ENCODE measurements around the gene NPL.

NPL gene

DNA sequence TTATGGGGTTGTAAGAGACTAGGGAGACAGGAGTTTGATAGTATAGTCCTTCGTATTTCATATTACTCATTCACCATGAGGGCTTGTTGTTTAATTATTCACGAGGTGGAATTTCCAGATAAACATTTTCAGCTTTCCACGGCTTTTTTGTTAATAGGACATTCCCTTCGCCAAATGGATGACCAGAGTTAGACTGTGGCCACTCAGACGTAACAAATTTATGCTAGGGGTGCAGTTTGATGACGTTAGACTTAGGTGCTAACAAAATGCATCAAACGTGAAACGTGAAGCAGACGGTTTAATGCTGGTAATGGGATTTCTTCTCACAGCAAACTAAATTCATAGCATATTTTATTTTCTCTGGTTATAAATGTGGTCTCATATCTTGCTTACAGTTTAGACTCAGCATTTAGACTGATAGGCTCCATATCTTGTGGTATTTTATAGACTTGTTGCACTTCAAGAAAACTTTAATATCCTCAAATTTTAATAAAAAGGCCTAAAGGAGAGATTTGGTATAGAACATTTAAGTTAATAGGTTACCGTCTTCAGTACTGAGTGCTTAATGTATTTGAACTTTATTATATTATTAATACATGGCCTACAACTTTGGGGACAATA, 51.9 kb downstream of the NPL start:
- Histone ChIP-seq H3K9ac (ENCODE audit: low read depth, low read length) (peak overlapping the region; percentile 91), H3K27ac (ENCODE audit: low read length) (no peak overlapping the region)

DNA sequence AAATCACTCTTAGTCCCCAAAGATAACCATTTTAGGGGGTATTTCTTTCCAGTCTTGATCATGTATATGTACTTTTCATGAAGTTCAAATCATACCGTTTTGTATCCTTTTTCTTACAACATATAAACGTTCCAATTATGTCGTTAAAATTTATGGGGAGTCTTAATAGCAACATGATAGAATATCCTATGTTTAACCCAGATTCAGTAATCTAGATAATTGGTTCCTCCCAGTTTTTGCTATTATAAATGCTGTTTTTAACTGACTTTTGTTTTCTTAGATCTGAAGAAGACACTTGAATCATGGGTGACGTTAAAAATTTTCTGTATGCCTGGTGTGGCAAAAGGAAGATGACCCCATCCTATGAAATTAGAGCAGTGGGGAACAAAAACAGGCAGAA, 52.7 kb downstream of the NPL start:
- Histone ChIP-seq H3K36me3 (ENCODE audit: insufficient read depth, low read length) (peaks cover 74% of the 10 kb centered on the region), H3K9ac (ENCODE audit: low read depth, low read length) (peak overlapping the region; percentile 91; the same call in 1 of the 2 replicates), H3K4me2 (ENCODE audit: insufficient read depth, low read length) (peak overlapping the region; percentile 74), H3K9me3 (ENCODE audit: insufficient read depth, low read length, severe bottlenecking) (no peaks in the 10 kb centered on the region), H4K20me1 (ENCODE audit: insufficient read depth, low read length) (peaks cover 77% of the 10 kb centered on the region), H3K79me2 (ENCODE audit: insufficient read depth, low read length) (peaks cover 84% of the 10 kb centered on the region), H2AFZ (ENCODE audit: low read depth, low read length) (no peak overlapping the region), H3K4me1 (ENCODE audit: insufficient read depth, low read length) (peaks cover 58% of the 10 kb centered on the region), H3K4me3 (ENCODE audit: low read depth in 1 of 2, low read length in 2 of 2) (peak overlapping the region in 1 of 2 experiments; percentile 97; a peak in 2 of 4 replicates), H3K27me3 (ENCODE audit: insufficient read depth, low read length, poor library complexity) (no peaks in the 10 kb centered on the region), H3K27ac (ENCODE audit: low read length) (no peak overlapping the region)
- DNase-seq (no peak), ATAC-seq (ENCODE audit: insufficient read depth, low read depth) (no peak)
- TF ChIP-seq EZH2 (IDR thresholded peaks at IDR 0.05; ENCODE audit: borderline replicate concordance, low read depth, low read length, severe bottlenecking) = no peak
- TF ChIP-seq, protein P1, sequence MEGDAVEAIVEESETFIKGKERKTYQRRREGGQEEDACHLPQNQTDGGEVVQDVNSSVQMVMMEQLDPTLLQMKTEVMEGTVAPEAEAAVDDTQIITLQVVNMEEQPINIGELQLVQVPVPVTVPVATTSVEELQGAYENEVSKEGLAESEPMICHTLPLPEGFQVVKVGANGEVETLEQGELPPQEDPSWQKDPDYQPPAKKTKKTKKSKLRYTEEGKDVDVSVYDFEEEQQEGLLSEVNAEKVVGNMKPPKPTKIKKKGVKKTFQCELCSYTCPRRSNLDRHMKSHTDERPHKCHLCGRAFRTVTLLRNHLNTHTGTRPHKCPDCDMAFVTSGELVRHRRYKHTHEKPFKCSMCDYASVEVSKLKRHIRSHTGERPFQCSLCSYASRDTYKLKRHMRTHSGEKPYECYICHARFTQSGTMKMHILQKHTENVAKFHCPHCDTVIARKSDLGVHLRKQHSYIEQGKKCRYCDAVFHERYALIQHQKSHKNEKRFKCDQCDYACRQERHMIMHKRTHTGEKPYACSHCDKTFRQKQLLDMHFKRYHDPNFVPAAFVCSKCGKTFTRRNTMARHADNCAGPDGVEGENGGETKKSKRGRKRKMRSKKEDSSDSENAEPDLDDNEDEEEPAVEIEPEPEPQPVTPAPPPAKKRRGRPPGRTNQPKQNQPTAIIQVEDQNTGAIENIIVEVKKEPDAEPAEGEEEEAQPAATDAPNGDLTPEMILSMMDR (IDR thresholded peaks at IDR 0.05; ENCODE audit: borderline replicate concordance, extremely low read depth, low read length, poor library complexity, severe bottlenecking) = no peak

More for the DNA sequence above, 51.9 kb downstream of the NPL start:
- no peaks in the 10 kb centered on the region for H3K9me3 ChIP-seq (ENCODE audit: insufficient read depth, low read length, severe bottlenecking)
- no peaks in the 10 kb centered on the region for H3K27me3 ChIP-seq (ENCODE audit: insufficient read depth, low read length, poor library complexity)
- peaks cover 57% of the 10 kb centered on the region for H3K4me1 ChIP-seq (ENCODE audit: insufficient read depth, low read length)
- DNase-seq (no peak), ATAC-seq (ENCODE audit: insufficient read depth, low read depth) (no peak)
- peak overlapping the region; percentile 74 for H3K4me2 ChIP-seq (ENCODE audit: insufficient read depth, low read length)
- peaks cover 66% of the 10 kb centered on the region for H3K36me3 ChIP-seq (ENCODE audit: insufficient read depth, low read length)
- peaks cover 69% of the 10 kb centered on the region for H4K20me1 ChIP-seq (ENCODE audit: insufficient read depth, low read length)
- peak overlapping the region; percentile 4 to 97; a peak in 3 of 4 replicates for H3K4me3 ChIP-seq (ENCODE audit: low read depth in 1 of 2, low read length in 2 of 2)
- no peak for TF ChIP-seq EZH2 (IDR thresholded peaks at IDR 0.05; ENCODE audit: borderline replicate concordance, low read depth, low read length, severe bottlenecking)
- TF ChIP-seq, protein P1 (IDR thresholded peaks at IDR 0.05; ENCODE audit: borderline replicate concordance, extremely low read depth, low read length, poor library complexity, severe bottlenecking) = no peak
- peaks cover 76% of the 10 kb centered on the region for H3K79me2 ChIP-seq (ENCODE audit: insufficient read depth, low read length)
- no peak overlapping the region for H2AFZ ChIP-seq (ENCODE audit: low read depth, low read length)

DNA sequence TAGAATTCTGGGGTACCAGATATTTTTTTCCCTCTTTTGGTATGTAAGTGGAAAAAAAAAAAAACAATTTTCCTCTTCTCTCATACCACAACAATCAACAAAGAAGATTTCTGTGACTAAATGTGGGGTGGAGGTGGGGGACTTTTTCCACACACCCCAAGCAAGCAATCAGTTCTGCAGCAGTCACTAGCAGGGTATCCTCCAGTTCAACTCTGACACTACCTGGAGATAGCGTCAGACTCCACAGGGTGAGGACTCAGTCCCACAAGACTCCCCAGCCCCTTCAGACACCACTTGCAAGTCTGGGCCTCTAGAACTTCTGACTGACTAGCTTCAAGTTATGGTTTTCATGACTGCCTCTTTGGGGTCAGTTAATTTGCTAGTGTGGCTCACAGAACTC, 55.8 kb downstream of the NPL start:
- Histone ChIP-seq H3K27me3 (ENCODE audit: insufficient read depth, low read length, poor library complexity) (no peaks in the 10 kb centered on the region), H3K36me3 (ENCODE audit: insufficient read depth, low read length) (peaks cover 99% of the 10 kb centered on the region), H3K79me2 (ENCODE audit: insufficient read depth, low read length) (peaks cover 100% of the 10 kb centered on the region), H4K20me1 (ENCODE audit: insufficient read depth, low read length) (peaks cover 98% of the 10 kb centered on the region), H3K4me1 (ENCODE audit: insufficient read depth, low read length) (peaks cover 53% of the 10 kb centered on the region), H3K4me2 (ENCODE audit: insufficient read depth, low read length) (peak overlapping the region; percentile 41), H3K9me3 (ENCODE audit: insufficient read depth, low read length, severe bottlenecking) (no peaks in the 10 kb centered on the region), H3K27ac (ENCODE audit: low read length) (no peak overlapping the region), H3K4me3 (ENCODE audit: low read depth in 1 of 2, low read length in 2 of 2) (no peak overlapping the region), H2AFZ (ENCODE audit: low read depth, low read length) (no peak overlapping the region), H3K9ac (ENCODE audit: low read depth, low read length) (no peak overlapping the region)
- ATAC-seq (ENCODE audit: insufficient read depth, low read depth) = no peak
- no peak for DNase-seq
- TF ChIP-seq, protein P1 (IDR thresholded peaks at IDR 0.05; ENCODE audit: borderline replicate concordance, extremely low read depth, low read length, poor library complexity, severe bottlenecking) = no peak
- no peak for TF ChIP-seq EZH2 (IDR thresholded peaks at IDR 0.05; ENCODE audit: borderline replicate concordance, low read depth, low read length, severe bottlenecking)
